Jurkat, Clone E6-1 (cell line): ENCODE measurements around the gene MAPKAPK2.

Experiments
- DNase-seq: peaks from one replicate; pipeline ENCODE4 v3.0.0-alpha.2; 2011; ENCODE audit warnings: low read depth, low spot score
- H3K4me3 ChIP-seq: 2 replicates; pipeline ENCODE4 v1.5.1; 2011; ENCODE audit warnings: mild to moderate bottlenecking, low read length, control low read depth, moderate library complexity

MAPKAPK2 gene

GRCh38 chr1:206732508-206732907 lies 47.8 kb downstream of the MAPKAPK2 start:
- DNase-seq = no peak
- H3K4me3 ChIP-seq = no peak overlapping the region

GRCh38 chr1:206732992-206733391 lies 48.3 kb downstream of the MAPKAPK2 start:
- no peak for DNase-seq
- no peak overlapping the region for H3K4me3 ChIP-seq

GRCh38 chr1:206734499-206735142 lies 49.9 kb downstream of the MAPKAPK2 start:
- DNase-seq = peak; percentile 40
- no peak overlapping the region for H3K4me3 ChIP-seq

- no peak for DNase-seq
- H3K4me3 ChIP-seq = no peak overlapping the region
These were observed 50.9 kb downstream of the MAPKAPK2 start for GRCh38 chr1:206735553-206736031.

GRCh38 chr1:206736878-206737728 lies 52.4 kb downstream of the MAPKAPK2 start:
- no peak overlapping the region for H3K4me3 ChIP-seq
- peak; percentile 63 for DNase-seq

GRCh38 chr1:206737729-206738201 lies 53.1 kb downstream of the MAPKAPK2 start:
- DNase-seq = no peak
- no peak overlapping the region for H3K4me3 ChIP-seq

GRCh38 chr1:206738370-206739366 lies 54.0 kb downstream of the MAPKAPK2 start:
- no peak overlapping the region for H3K4me3 ChIP-seq
- DNase-seq = no peak

- DNase-seq = peak; percentile 59
- no peak overlapping the region for H3K4me3 ChIP-seq
These were observed 54.8 kb downstream of the MAPKAPK2 start for GRCh38 chr1:206739411-206740076.

GRCh38 chr1:206741142-206741701 lies 56.5 kb downstream of the MAPKAPK2 start:
- no peak for DNase-seq
- no peak overlapping the region for H3K4me3 ChIP-seq

- no peak overlapping the region for H3K4me3 ChIP-seq
- DNase-seq = no peak
These were observed 58.1 kb downstream of the MAPKAPK2 start for GRCh38 chr1:206742719-206743383.

- DNase-seq = no peak
- H3K4me3 ChIP-seq = no peak overlapping the region
These were observed 60.0 kb downstream of the MAPKAPK2 start for GRCh38 chr1:206744683-206745082.

GRCh38 chr1:206745301-206745700 lies 60.6 kb downstream of the MAPKAPK2 start:
- no peak for DNase-seq
- H3K4me3 ChIP-seq = no peak overlapping the region

GRCh38 chr1:206748348-206749030 lies 63.8 kb downstream of the MAPKAPK2 start:
- DNase-seq = no peak
- no peak overlapping the region for H3K4me3 ChIP-seq

GRCh38 chr1:206751891-206752290 lies 67.2 kb downstream of the MAPKAPK2 start:
- no peak for DNase-seq
- H3K4me3 ChIP-seq = no peak overlapping the region

GRCh38 chr1:206752481-206752880 lies 67.8 kb downstream of the MAPKAPK2 start:
- no peak overlapping the region for H3K4me3 ChIP-seq
- DNase-seq = no peak

- no peak for DNase-seq
- no peak overlapping the region for H3K4me3 ChIP-seq
These were observed 68.4 kb downstream of the MAPKAPK2 start for GRCh38 chr1:206753141-206753540.

GRCh38 chr1:206754011-206754410 lies 69.3 kb downstream of the MAPKAPK2 start:
- no peak overlapping the region for H3K4me3 ChIP-seq
- DNase-seq = no peak
